NT2/D1 (cell line): ENCODE data around the gene SLC44A4.
"Not testable (repeated sequence)": the region's sequence is repeated elsewhere in the genome, so short reads cannot be mapped to it uniquely, and the experiment has no call there.

Experiments
- DNase-seq: peaks from one replicate; pipeline ENCODE4 v3.0.0-alpha.2; 2011; ENCODE audit warnings: low read depth, low spot score
- H3K27me3 ChIP-seq: 2 replicates; pipeline ENCODE4 v1.6.0; 2011; ENCODE audit warnings: mild to moderate bottlenecking; ENCODE audit not compliant: insufficient read length, insufficient read depth
- H3K36me3 ChIP-seq: 2 replicates; pipeline ENCODE4 v1.6.1; 2011; ENCODE audit warnings: mild to moderate bottlenecking, low read length, mixed read lengths; ENCODE audit not compliant: insufficient read depth, insufficient read length
- H3K4me1 ChIP-seq: 2 replicates; pipeline ENCODE4 v1.5.1; 2011; ENCODE audit not compliant: insufficient read depth, insufficient read length
- H3K4me3 ChIP-seq: 2 replicates; pipeline ENCODE4 v1.5.1; 2011; ENCODE audit warnings: low read depth; ENCODE audit not compliant: insufficient read length
- H3K9ac ChIP-seq: 2 replicates; pipeline ENCODE4 v1.6.0; 2011; ENCODE audit warnings: low read depth; ENCODE audit not compliant: insufficient read length
- H3K9me3 ChIP-seq: 2 replicates; pipeline ENCODE4 v1.5.1; 2011; ENCODE audit warnings: mild to moderate bottlenecking, low read length; ENCODE audit not compliant: insufficient read depth
- SUZ12 ChIP-seq: IDR thresholded peaks from 2 replicates; pipeline ENCODE4 v1.6.1; 2011; ENCODE audit not compliant: insufficient read length, insufficient read depth; ENCODE audit errors: extremely low read depth
- YY1 ChIP-seq: IDR thresholded peaks from 2 replicates; pipeline ENCODE4 v1.6.1; 2011; ENCODE audit not compliant: insufficient read length, insufficient read depth
- ZNF274 ChIP-seq: IDR thresholded peaks from 2 replicates; pipeline ENCODE4 v1.6.1; 2011; ENCODE audit warnings: mild to moderate bottlenecking, low read depth, low read length

The SLC44A4 gene

GRCh38 chr6:31861919-31862343 is 16.9 kb downstream of the SLC44A4 start:
- peaks cover 33% of the 10 kb centered on the region for H3K36me3 ChIP-seq
- H3K27me3 ChIP-seq = no peaks in the 10 kb centered on the region
- no peaks in the 10 kb centered on the region for H3K9me3 ChIP-seq
- H3K4me3 ChIP-seq = peak overlapping the region; percentile 84
- peaks cover 4% of the 10 kb centered on the region for H3K4me1 ChIP-seq
- no peak for DNase-seq
- H3K9ac ChIP-seq = peak overlapping the region; percentile 93
- TF ChIP-seq YY1 (no peak), ZNF274 (no peak), SUZ12 (no peak)

DNA sequence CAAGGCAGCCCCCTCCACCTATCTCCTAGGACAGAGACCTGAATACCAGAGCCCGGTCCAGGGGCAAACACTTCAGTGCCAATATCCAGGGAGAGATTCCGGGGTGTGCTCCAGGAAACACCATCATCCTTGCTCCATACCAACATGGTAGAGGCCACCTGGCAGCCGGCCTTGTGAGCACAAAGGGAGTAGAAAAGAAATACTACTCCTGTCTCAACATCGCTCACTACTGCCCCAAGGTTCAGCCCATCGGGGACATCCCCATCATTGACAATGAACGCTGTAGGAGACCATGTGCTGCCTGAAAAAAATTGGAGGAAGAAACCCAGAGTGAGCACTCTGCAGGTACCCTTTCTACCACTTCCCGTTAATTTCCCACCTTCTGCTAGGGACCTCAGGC is 17.6 kb downstream of the SLC44A4 start:
- H3K9ac ChIP-seq = no peak overlapping the region
- no peaks in the 10 kb centered on the region for H3K9me3 ChIP-seq
- no peak overlapping the region for H3K4me3 ChIP-seq
- no peak for DNase-seq
- peaks cover 33% of the 10 kb centered on the region for H3K36me3 ChIP-seq
- H3K27me3 ChIP-seq = no peaks in the 10 kb centered on the region
- H3K4me1 ChIP-seq = peaks cover 4% of the 10 kb centered on the region
- TF ChIP-seq ZNF274 (no peak), SUZ12 (no peak), YY1 (no peak)

DNA sequence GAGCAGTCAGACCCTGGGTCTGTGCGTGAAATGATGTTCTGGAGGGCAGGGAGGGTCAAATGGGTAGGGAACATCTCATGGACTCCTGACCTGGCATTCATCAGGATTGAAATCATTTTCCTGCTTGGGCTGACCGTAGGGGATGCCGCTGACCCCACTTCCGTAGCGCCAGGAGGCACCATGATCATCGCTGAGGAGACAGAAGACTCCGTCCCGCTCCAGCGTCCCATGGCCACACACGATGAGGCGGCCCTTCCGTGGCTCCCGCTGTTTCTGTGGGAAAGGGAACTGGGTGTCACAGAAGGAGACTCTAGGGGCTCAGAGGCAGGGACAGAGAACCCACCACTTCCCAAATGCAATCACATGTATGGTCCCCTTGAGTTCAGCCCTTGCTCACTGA is 18.4 kb downstream of the SLC44A4 start:
- no peak overlapping the region for H3K4me3 ChIP-seq
- peaks cover 4% of the 10 kb centered on the region for H3K4me1 ChIP-seq
- no peaks in the 10 kb centered on the region for H3K27me3 ChIP-seq
- no peak for DNase-seq
- H3K9ac ChIP-seq = no peak overlapping the region
- peaks cover 4% of the 10 kb centered on the region; the same call in 1 of the 2 replicates for H3K9me3 ChIP-seq
- H3K36me3 ChIP-seq = peaks cover 33% of the 10 kb centered on the region
- TF ChIP-seq YY1 (no peak), ZNF274 (no peak), SUZ12 (no peak)

- peaks cover 33% of the 10 kb centered on the region for H3K36me3 ChIP-seq
- H3K9ac ChIP-seq = no peak overlapping the region
- no peak for TF ChIP-seq SUZ12
- TF ChIP-seq ZNF274 = no peak
- TF ChIP-seq YY1 = no peak
These were observed 18.9 kb downstream of the SLC44A4 start for GRCh38 chr6:31859923-31860322.

DNA sequence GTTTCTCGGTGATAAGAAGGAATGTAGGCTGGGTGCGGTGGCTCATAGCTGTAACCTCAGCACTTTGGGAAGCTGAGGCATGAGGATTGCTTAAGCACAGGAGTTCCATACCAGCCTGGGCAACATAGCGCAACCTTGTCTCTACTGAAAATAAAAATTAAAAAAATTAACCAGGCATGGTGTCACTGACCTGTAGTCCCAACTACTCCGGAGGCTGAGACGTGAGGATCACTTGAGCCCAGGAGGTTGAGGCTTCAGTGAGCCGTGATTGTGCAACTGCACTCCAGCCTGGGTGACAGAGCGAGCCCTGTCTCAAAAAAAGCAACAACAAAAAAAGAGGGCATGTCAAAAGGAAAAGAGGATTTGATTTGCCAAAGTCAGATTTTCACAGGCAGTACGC is 20.1 kb downstream of the SLC44A4 start:
- H3K36me3 ChIP-seq = peaks cover 33% of the 10 kb centered on the region
- TF ChIP-seq YY1 = no peak
- TF ChIP-seq SUZ12 = no peak
- no peak for TF ChIP-seq ZNF274
- H3K9ac ChIP-seq = no peak overlapping the region
- DNase-seq = no peak
- H3K4me1 ChIP-seq = peaks cover 1% of the 10 kb centered on the region
- no peak overlapping the region for H3K4me3 ChIP-seq
- no peaks in the 10 kb centered on the region for H3K27me3 ChIP-seq
- H3K9me3 ChIP-seq = peaks cover 6% of the 10 kb centered on the region; the same call in 1 of the 2 replicates

More at GRCh38 chr6:31859923-31860322, 18.9 kb downstream of the SLC44A4 start:
- DNase-seq = no peak
- Histone ChIP-seq H3K9me3 (peaks cover 6% of the 10 kb centered on the region; the same call in 1 of the 2 replicates), H3K27me3 (no peaks in the 10 kb centered on the region), H3K4me1 (peaks cover 4% of the 10 kb centered on the region), H3K4me3 (no peak overlapping the region)

DNA sequence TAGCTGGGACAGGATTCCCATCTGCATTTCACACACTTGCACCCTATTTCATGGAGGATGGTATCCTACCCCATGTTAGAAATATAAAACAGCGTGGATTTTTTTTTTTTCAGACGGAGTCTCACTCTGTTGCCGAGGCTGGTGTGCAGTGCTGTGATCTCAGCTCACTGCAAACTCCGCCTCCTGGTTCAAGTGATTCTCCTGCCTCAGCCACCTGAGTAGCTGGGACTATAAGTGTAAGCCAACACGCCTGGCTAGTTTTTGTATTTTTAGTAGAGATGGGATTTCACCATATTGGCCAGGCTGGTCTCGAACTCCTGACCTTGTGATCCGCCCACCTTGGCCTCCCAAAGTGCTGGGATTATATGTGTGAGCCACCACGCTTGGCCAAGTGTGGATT is 21.0 kb downstream of the SLC44A4 start:
- not testable (repeated sequence) for H3K4me3 ChIP-seq, H3K9ac ChIP-seq, H3K4me1 ChIP-seq, H3K9me3 ChIP-seq, H3K27me3 ChIP-seq, DNase-seq
- H3K36me3 ChIP-seq = peaks cover 33% of the 10 kb centered on the region

DNA sequence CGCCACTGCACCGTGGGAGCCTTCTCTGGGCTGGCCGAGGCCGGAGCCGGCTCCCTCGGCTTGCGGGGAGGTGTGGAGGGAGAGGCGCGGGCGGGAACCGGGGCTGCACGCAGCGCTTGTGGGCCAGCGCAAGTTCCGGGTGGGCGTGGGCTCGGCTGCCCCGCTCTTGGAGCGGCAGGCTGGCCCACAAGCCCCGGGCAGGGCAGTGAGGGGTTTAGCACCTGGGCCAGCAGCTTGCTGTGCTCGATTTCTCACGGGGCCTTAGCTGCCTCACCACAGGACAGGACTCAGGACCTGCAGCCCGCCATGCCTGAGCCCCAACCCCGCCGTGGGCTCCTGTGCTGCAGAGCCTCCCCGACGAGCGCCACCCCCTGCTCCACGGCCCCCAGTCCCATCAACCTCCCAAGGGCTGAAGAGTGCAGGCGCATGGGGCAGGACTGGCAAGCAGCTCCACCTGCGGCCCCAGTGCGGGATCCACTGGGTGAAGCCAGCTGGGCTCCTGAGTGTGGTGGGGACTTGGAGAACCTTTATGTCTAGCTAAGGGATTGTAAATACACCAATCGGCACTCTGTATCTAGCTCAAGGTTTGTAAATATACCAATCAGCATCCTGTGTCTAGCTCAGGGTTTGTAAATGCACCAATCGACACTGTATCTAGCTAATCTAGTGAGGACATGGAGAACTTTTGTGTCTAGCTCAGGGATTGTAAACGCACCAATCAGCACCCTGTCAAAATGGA is 26.6 kb downstream of the SLC44A4 start:
- not testable (repeated sequence) for H3K4me3 ChIP-seq, H3K9ac ChIP-seq, DNase-seq, H3K36me3 ChIP-seq, H3K4me1 ChIP-seq, H3K27me3 ChIP-seq
- H3K9me3 ChIP-seq = peaks cover 18% of the 10 kb centered on the region; the same call in 1 of the 2 replicates
